ACC112 (cell line): ENCODE measurements around the gene CALR3.
A peak's percentile ranks its signal among the peaks of the same experiment; 100 is the strongest.
"Not testable (repeated sequence)": the region's sequence is repeated elsewhere in the genome, so short reads cannot be mapped to it uniquely, and the experiment has no call there.

Experiments
- H2AFZ ChIP-seq: fragments of 200-600 bp; sonication (generic); one replicate; pipeline ENCODE4 v1.6.0; 2017; ENCODE audit warnings: antibody characterized with exemption, low read length; ENCODE audit not compliant: unreplicated experiment
- H3K27ac ChIP-seq: fragments of 200-600 bp; sonication (generic); 2 replicates; pipeline ENCODE4 v1.5.1; 2014; ENCODE audit warnings: low read depth, mild to moderate bottlenecking, antibody characterized with exemption, low read length, moderate library complexity
- H3K27me3 ChIP-seq: fragments of 200-600 bp; sonication (generic); 2 replicates; pipeline ENCODE4 v1.6.1; 2014; ENCODE audit warnings: mild to moderate bottlenecking, antibody characterized with exemption, low read length, moderate library complexity, mixed read lengths; ENCODE audit not compliant: insufficient read depth
- H3K36me3 ChIP-seq: fragments of 200-600 bp; sonication (generic); 2 replicates; pipeline ENCODE4 v1.6.1; 2016; ENCODE audit warnings: mild to moderate bottlenecking, antibody characterized with exemption, low read length, moderate library complexity, mixed read lengths; ENCODE audit not compliant: insufficient read depth
- H3K4me1 ChIP-seq: fragments of 200-600 bp; sonication (generic); one replicate; pipeline ENCODE4 v1.6.1; 2016; ENCODE audit warnings: low read length, mixed read lengths; ENCODE audit not compliant: insufficient read depth, unreplicated experiment, control insufficient read depth
- H3K4me3 ChIP-seq: fragments of 200-600 bp; sonication (generic); 2 replicates; pipeline ENCODE4 v1.5.1; 2014; ENCODE audit warnings: mild to moderate bottlenecking, low read depth, low read length
- H3K79me2 ChIP-seq: fragments of 200-600 bp; sonication (generic); one replicate; pipeline ENCODE4 v1.6.0; 2016; ENCODE audit warnings: low read length; ENCODE audit not compliant: control insufficient read depth, unreplicated experiment, insufficient read depth

The CALR3 gene

GRCh38 chr19:16456652-16457194, 39.2 kb downstream of the CALR3 start:
- Histone ChIP-seq H3K36me3 (no peaks in the 10 kb centered on the region), H3K4me3 (peak overlapping the region; percentile 48), H3K27me3 (no peaks in the 10 kb centered on the region), H3K27ac (peak overlapping the region; percentile 46; the same call in 1 of the 2 replicates), H3K79me2 (peaks cover 52% of the 10 kb centered on the region), H3K4me1 (peaks cover 20% of the 10 kb centered on the region), H2AFZ (no peak overlapping the region)

- H2AFZ ChIP-seq, result no peak overlapping the region
- peaks cover 20% of the 10 kb centered on the region for H3K4me1 ChIP-seq
- no peak overlapping the region for H3K27ac ChIP-seq
Observed at GRCh38 chr19:16455489-16455888, 40.5 kb downstream of the CALR3 start.

GRCh38 chr19:16454351-16454918, 41.5 kb downstream of the CALR3 start:
- Histone ChIP-seq H3K79me2 (peaks cover 56% of the 10 kb centered on the region), H3K27me3 (no peaks in the 10 kb centered on the region), H3K4me1 (peaks cover 20% of the 10 kb centered on the region), H2AFZ (no peak overlapping the region), H3K4me3 (no peak overlapping the region), H3K27ac (no peak overlapping the region), H3K36me3 (no peaks in the 10 kb centered on the region)

More at GRCh38 chr19:16455489-16455888, 40.5 kb downstream of the CALR3 start:
- Histone ChIP-seq H3K36me3 (no peaks in the 10 kb centered on the region), H3K27me3 (no peaks in the 10 kb centered on the region), H3K79me2 (peaks cover 57% of the 10 kb centered on the region), H3K4me3 (no peak overlapping the region)

DNA sequence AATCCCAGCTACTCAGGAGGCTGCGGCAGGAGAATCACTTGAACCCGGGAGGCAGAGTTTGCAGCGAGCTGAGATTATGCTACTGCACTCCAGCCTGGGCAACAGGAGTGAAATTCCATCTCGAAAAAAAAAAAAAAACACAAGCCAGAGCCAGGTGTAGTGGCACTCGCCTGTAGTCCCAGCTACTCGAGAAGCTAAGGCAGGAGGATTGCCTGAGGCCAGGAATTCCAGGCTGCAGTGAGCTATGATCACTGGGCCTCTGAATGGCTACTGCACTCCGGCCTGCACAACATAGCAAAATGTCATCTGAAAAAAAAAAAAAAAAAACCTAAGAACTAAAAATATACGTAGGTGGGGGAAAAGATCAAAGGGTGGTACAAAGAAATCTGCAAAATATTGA, 43.6 kb downstream of the CALR3 start:
- Histone ChIP-seq H3K4me3 (no peak overlapping the region), H3K36me3 (no peaks in the 10 kb centered on the region), H3K27ac (no peak overlapping the region), H2AFZ (no peak overlapping the region), H3K27me3 (no peaks in the 10 kb centered on the region), H3K4me1 (peaks cover 16% of the 10 kb centered on the region), H3K79me2 (peaks cover 58% of the 10 kb centered on the region)

GRCh38 chr19:16449330-16449961, 46.5 kb downstream of the CALR3 start:
- Histone ChIP-seq H3K79me2 (peaks cover 59% of the 10 kb centered on the region), H3K36me3 (no peaks in the 10 kb centered on the region), H2AFZ (no peak overlapping the region), H3K27ac (no peak overlapping the region), H3K4me3 (no peak overlapping the region), H3K27me3 (no peaks in the 10 kb centered on the region), H3K4me1 (peaks cover 30% of the 10 kb centered on the region)

DNA sequence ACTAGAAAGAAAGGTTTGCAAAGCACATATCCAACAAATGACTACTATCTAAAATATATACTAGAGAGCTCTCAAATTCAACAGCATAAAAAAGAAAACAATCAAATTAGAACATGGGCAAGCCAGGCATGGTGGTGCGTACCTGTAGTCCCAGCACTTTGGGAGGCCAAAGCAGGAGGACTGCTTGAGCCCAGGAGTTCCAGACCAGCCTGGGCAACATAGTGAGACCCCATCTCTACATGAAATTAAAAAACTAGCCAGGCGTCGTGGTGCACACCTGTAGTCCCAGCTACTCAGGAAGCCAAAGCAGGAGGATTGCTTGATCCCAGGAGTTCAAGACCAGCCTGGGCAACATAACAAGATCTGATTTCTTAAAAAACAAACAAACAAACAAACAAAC, 47.1 kb downstream of the CALR3 start:
- H3K27ac ChIP-seq, H3K36me3 ChIP-seq, H3K4me3 ChIP-seq, H3K27me3 ChIP-seq, H2AFZ ChIP-seq: not testable (repeated sequence)
- peaks cover 58% of the 10 kb centered on the region for H3K79me2 ChIP-seq
- peaks cover 30% of the 10 kb centered on the region for H3K4me1 ChIP-seq

DNA sequence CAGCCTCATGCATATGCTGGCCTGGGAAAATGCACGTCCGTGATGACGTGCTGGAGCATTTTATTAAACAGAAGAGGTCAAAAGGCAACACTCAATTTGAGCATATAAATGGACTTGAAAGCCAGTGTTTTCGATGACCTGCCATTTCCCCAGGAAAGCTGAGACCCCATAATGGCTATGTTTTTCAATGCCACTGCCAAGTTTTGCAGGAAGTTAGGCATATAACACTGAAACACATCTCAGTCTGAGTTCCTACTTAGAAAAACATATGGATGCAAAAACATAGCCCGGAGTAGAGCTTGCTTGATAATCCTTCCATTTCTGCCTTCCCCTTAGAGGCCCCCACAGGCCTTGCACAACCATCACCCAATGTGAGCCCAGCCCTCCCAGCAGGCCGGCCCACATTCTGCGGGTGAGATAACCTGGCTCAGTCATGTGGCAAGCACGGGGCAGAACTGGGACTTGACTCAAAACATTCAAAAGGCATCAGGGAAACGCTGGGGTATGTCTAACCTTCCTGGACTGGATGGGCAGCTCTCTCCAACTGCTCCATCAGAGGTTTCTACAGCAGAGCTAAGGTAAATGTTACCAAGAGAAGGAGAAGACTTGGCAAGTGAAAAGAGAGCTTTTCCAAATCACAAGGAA, 49.1 kb downstream of the CALR3 start:
- Histone ChIP-seq H3K4me3 (no peak overlapping the region), H3K79me2 (peaks cover 65% of the 10 kb centered on the region), H3K27me3 (no peaks in the 10 kb centered on the region), H2AFZ (no peak overlapping the region), H3K4me1 (peaks cover 30% of the 10 kb centered on the region), H3K27ac (peak overlapping the region; percentile 61; the same call in 1 of the 2 replicates), H3K36me3 (no peaks in the 10 kb centered on the region)

GRCh38 chr19:16446108-16446723, 49.8 kb downstream of the CALR3 start:
- no peaks in the 10 kb centered on the region for H3K27me3 ChIP-seq
- H3K4me3 ChIP-seq, result no peak overlapping the region
- peaks cover 30% of the 10 kb centered on the region for H3K4me1 ChIP-seq
- H2AFZ ChIP-seq, result no peak overlapping the region
- no peak overlapping the region for H3K27ac ChIP-seq
- H3K36me3 ChIP-seq, result no peaks in the 10 kb centered on the region
- peaks cover 65% of the 10 kb centered on the region for H3K79me2 ChIP-seq

DNA sequence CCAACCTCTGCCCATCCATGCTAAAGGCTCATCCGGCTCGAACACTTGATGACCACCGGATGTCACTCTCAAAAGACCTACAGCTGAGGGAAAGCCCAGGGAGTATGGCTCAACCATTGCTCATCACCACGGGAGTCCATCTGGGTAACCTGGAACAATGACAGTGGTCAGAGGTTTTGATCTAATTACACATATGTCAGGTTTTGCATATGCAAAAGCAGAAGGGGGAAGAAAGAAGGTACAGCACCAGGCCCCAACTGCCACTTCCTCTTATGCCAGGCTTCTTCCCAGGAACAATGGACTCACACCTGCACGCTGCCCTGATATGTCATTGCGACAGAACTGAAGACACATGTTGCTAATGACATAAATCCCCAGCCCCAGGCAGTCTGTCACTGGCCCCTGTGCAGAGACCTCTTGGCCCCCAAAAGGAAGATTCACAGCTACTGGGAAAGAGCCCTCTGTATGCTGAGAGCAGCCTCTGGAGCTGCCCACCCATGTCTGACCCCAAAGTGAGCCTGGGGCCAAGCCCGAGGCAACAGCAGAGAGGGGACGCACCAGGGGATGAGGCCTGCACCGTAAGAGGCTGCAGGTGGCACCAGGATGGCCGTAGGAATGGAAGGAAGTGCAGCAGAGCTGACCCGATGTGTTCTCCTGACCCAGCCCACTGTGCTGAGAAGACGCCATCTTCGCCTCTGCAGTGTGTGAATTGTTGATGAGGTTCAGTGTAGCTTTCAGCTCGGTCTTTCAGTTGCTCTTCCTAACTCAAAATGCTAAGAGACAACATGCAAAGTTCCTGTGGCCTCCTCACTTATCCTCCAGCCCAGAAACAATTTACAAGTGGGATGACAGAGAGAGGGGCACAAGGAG, 50.5 kb downstream of the CALR3 start:
- no peak overlapping the region for H3K4me3 ChIP-seq
- no peak overlapping the region for H2AFZ ChIP-seq
- H3K27me3 ChIP-seq, result no peaks in the 10 kb centered on the region
- H3K4me1 ChIP-seq, result peaks cover 30% of the 10 kb centered on the region
- no peaks in the 10 kb centered on the region for H3K36me3 ChIP-seq
- no peak overlapping the region for H3K27ac ChIP-seq
- H3K79me2 ChIP-seq, result peaks cover 58% of the 10 kb centered on the region

DNA sequence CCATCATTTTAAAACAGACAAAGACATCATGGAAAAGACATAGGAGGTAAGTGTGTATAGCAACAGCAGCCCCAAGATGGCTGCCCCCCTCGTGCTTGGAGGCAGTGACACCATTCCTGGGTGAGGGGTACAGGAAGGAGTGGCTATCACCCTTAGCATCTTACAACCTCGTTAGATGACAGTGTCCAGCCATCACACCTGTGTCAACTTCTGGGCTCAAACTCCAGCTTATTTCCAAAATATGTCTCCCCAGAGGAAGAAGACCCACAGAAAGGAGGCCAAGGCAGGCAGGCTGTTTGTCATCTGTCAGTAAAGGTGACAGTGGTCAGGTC, 51.7 kb downstream of the CALR3 start:
- no peaks in the 10 kb centered on the region for H3K27me3 ChIP-seq
- H3K4me3 ChIP-seq, result no peak overlapping the region
- no peak overlapping the region for H2AFZ ChIP-seq
- H3K27ac ChIP-seq, result no peak overlapping the region
- H3K79me2 ChIP-seq, result peaks cover 50% of the 10 kb centered on the region
- H3K36me3 ChIP-seq, result no peaks in the 10 kb centered on the region
- H3K4me1 ChIP-seq, result peaks cover 30% of the 10 kb centered on the region
